BLaER1 treated with 17β-estradiol and CSF1 and Interleukin-3, amounts not matched to agents 10 nM and 100 nM (cell line): ENCODE results near the gene RAB30.
"Not testable (repeated sequence)": the region's sequence is repeated elsewhere in the genome, so short reads cannot be mapped to it uniquely, and the experiment has no call there.

ENCODE experiments used
- H3K27ac ChIP-seq, 11 experiments: shearing (Covaris generic); formaldehyde crosslinking; 2 replicates each; pipeline ENCODE4 v1.8.1; 2022
- H3K27me3 ChIP-seq, 11 experiments: shearing (Covaris generic); formaldehyde crosslinking; 2 replicates each; pipeline ENCODE4 v1.8.1; 2022
- H3K36me3 ChIP-seq, 11 experiments: shearing (Covaris generic); formaldehyde crosslinking; 2 replicates each; pipeline ENCODE4 v1.8.1; 2022
- H3K4me1 ChIP-seq, 10 experiments: shearing (Covaris generic); formaldehyde crosslinking; 2 replicates each; pipeline ENCODE4 v1.8.1; 2022
- H3K4me2 ChIP-seq, 11 experiments: shearing (Covaris generic); formaldehyde crosslinking; 2 replicates each; pipeline ENCODE4 v1.8.1; 2022
- H3K4me3 ChIP-seq, 10 experiments: shearing (Covaris generic); formaldehyde crosslinking; 2 replicates each; pipeline ENCODE4 v1.8.1; 2022
- H3K9ac ChIP-seq, 11 experiments: shearing (Covaris generic); formaldehyde crosslinking; 2 replicates each; pipeline ENCODE4 v1.8.1; 2022
- H3K9me3 ChIP-seq, 11 experiments: shearing (Covaris generic); formaldehyde crosslinking; replicated peaks in 1 of 11; 2 replicates each; pipeline ENCODE4 v1.8.1; 2022
- H4K20me1 ChIP-seq, 11 experiments: shearing (Covaris generic); formaldehyde crosslinking; 2 replicates each; pipeline ENCODE4 v1.8.1; 2022
- Cebpa-rat ChIP-seq, 11 experiments: shearing (Covaris generic); IDR thresholded peaks; 2 replicates each; pipeline ENCODE4 v1.8.1; 2022

The RAB30 gene

DNA sequence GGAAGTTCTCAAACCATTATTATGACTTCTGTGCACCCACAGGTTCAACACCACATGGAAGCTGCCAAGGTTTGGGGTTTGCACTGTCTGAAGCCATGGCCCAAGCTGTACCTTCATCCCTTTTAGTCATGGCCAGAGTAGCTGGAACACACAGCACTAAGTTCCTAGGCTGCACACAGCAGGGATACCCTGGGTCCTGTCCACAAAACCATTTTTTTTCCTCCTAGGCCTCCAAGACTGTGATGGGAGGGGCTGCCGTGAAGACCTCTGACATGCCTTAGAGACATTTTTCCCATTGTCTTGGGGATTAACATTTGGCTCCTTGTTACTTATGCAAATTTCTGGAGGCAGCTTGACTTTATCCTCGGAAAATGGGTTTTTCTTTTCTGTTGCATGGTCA lies 127.5 kb downstream of the RAB30 start:
- no peaks in the 10 kb centered on the region for H3K4me1 ChIP-seq
- H3K4me3 ChIP-seq: no peak overlapping the region
- no peak overlapping the region for H3K27ac ChIP-seq
- no peak overlapping the region for H3K4me2 ChIP-seq
- TF ChIP-seq Cebpa-rat (IDR thresholded peaks at IDR 0.05): no peak
- no peaks in the 10 kb centered on the region for H3K27me3 ChIP-seq
- no peaks in the 10 kb centered on the region for H3K36me3 ChIP-seq
- H4K20me1 ChIP-seq: no peaks in the 10 kb centered on the region
- H3K9ac ChIP-seq: no peak overlapping the region
- H3K9me3 ChIP-seq: peaks cover 0 to 20% (median 6%) of the 10 kb centered on the region in 11 experiments; a peak in 7 of 22 replicates

DNA sequence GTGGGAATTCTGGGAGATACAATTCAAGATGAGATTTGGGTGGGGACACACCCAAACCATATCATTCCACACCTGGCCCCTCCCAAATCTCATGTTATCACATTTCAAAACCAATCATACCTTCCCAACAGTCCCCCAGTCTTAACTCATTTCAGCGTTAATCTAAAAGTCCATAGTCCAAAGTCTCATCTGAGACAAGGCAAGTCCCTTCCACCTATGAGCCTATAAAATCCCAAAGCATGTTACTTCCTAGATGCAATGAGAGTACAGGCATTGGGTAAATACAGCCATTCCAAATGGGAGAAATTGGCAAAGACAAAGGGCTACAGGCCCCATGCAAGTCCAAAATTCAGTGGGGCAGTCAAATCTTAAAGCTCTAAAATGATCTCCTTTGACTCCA lies 128.3 kb downstream of the RAB30 start:
- H3K4me3 ChIP-seq, H3K36me3 ChIP-seq, H3K4me2 ChIP-seq, H4K20me1 ChIP-seq, H3K27ac ChIP-seq, H3K27me3 ChIP-seq, H3K9ac ChIP-seq, H3K4me1 ChIP-seq: not testable (repeated sequence)
- peaks cover 0 to 20% (median 6%) of the 10 kb centered on the region in 11 experiments; a peak in 7 of 22 replicates for H3K9me3 ChIP-seq

- H4K20me1 ChIP-seq: no peaks in the 10 kb centered on the region
- H3K27me3 ChIP-seq: no peaks in the 10 kb centered on the region
- H3K36me3 ChIP-seq: 0 out of 22 replicates have a peak, but pooled peaks cover 0 to 1% (median 0%) of the 10 kb centered on the region in 11 experiments
- TF ChIP-seq Cebpa-rat (IDR thresholded peaks at IDR 0.05): no peak
- no peak overlapping the region for H3K9ac ChIP-seq
- no peaks in the 10 kb centered on the region for H3K4me1 ChIP-seq
- no peak overlapping the region for H3K27ac ChIP-seq
- peaks cover 0 to 20% (median 6%) of the 10 kb centered on the region in 11 experiments; a peak in 7 of 22 replicates for H3K9me3 ChIP-seq
- no peak overlapping the region for H3K4me3 ChIP-seq
- H3K4me2 ChIP-seq: no peak overlapping the region
These were observed 129.3 kb downstream of the RAB30 start for GRCh38 chr11:82942376-82942775.

DNA sequence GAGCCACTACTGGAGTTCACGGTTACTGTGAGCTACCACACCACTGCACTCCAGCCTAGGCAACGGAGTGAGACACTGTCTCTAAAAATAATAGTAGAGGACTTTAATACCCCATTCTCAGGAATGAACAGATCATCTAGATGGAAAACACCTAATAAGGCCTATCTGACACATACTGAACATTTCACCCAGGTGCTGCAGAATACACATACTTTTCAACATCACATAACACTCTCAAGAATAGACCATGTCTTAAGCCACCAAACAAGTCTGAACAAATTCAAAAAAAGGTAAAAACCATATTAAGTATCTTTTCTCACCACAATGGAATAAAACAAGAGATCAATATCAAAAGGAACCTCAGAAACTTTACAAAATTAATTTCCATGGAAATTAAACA lies 132.2 kb downstream of the RAB30 start:
- no peak overlapping the region for H3K4me3 ChIP-seq
- no peaks in the 10 kb centered on the region for H4K20me1 ChIP-seq
- no peak overlapping the region for H3K4me2 ChIP-seq
- no peaks in the 10 kb centered on the region for H3K4me1 ChIP-seq
- TF ChIP-seq Cebpa-rat (IDR thresholded peaks at IDR 0.05): no peak
- no peak overlapping the region for H3K27ac ChIP-seq
- H3K9ac ChIP-seq: no peak overlapping the region
- H3K9me3 ChIP-seq: peaks cover 0 to 14% (median 6%) of the 10 kb centered on the region in 11 experiments; a peak in 6 of 22 replicates
- H3K36me3 ChIP-seq: peaks cover 0 to 20% (median 9%) of the 10 kb centered on the region in 11 experiments; a peak in 12 of 22 replicates
- no peaks in the 10 kb centered on the region for H3K27me3 ChIP-seq

GRCh38 chr11:82937554-82937953 lies 134.1 kb downstream of the RAB30 start:
- TF ChIP-seq Cebpa-rat (IDR thresholded peaks at IDR 0.05): no peak
- H3K9ac ChIP-seq: no peak overlapping the region
- peaks cover 0 to 5% (median 3%) of the 10 kb centered on the region in 11 experiments; a peak in 6 of 22 replicates for H3K9me3 ChIP-seq
- no peak overlapping the region for H3K27ac ChIP-seq
- H3K4me2 ChIP-seq: no peak overlapping the region
- H3K4me3 ChIP-seq: no peak overlapping the region
- H4K20me1 ChIP-seq: no peaks in the 10 kb centered on the region
- peaks cover under 1 to 39% (median 27%) of the 10 kb centered on the region in 11 experiments; a peak in 21 of 22 replicates for H3K36me3 ChIP-seq
- no peaks in the 10 kb centered on the region for H3K27me3 ChIP-seq
- no peaks in the 10 kb centered on the region for H3K4me1 ChIP-seq

DNA sequence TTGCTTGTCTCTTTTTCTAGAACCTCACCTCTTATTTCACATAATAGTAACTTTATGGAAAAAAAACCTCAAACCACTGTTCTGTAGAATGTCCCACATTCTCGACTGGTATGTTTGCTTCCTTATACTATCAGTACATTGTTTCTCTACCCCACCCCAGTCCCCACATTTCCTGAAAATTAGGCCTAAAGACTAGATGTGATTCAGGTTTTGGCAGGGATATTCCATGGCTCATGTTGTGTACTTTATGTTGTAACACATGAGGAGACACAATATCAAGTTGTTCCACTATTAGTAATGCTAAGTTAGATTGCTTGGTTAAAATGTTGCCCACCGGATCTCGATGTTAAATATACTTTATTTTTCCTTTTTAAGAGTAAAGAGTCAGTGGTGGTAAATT lies 135.4 kb downstream of the RAB30 start:
- TF ChIP-seq Cebpa-rat (IDR thresholded peaks at IDR 0.05): no peak
- no peaks in the 10 kb centered on the region for H3K4me1 ChIP-seq
- no peaks in the 10 kb centered on the region for H4K20me1 ChIP-seq
- no peak overlapping the region for H3K4me3 ChIP-seq
- H3K9ac ChIP-seq: no peak overlapping the region
- H3K27ac ChIP-seq: no peak overlapping the region
- H3K4me2 ChIP-seq: no peak overlapping the region
- peaks cover 5 to 52% (median 40%) of the 10 kb centered on the region in 11 experiments; a peak in 21 of 22 replicates for H3K36me3 ChIP-seq
- H3K27me3 ChIP-seq: no peaks in the 10 kb centered on the region
- no peaks in the 10 kb centered on the region for H3K9me3 ChIP-seq

DNA sequence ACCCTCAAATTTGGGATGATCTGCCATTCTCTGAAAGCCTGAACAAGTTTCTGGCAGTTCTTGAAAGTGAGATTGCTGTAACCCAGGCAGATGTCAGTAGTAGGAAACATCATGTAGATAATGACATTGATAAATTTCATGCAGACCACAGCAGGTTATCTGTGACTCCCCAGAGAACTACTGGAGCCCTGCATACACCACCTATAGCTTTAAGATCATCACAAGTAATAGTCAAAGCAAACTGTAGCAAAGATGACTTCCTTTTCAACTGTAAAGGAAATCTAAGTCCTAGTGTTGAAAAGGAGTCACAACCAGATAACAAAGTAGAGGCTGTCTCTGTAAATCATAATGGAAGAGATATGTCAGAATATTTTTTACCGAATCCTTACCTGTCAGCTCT lies 139.1 kb downstream of the RAB30 start:
- no peak overlapping the region for H3K4me2 ChIP-seq

DNA sequence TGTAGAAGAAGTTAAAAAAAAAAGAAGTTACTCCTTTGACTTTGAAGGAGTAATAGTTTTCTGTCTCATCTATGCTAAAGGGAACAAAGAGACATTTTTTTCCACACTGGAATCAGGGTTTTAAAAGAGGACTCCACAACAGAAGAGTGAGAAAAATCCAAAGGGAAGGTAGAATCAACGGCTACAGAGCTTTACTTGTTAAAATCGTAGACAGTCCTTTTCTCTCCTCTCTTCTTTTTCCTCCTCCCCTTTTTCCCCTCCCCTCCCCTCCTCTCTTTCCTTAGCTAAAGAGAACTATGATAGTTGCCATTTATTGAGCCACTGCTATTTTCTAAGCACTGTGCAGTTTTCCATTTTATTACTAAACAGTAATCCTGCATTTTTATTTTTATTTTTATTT lies 141.0 kb downstream of the RAB30 start:
- Histone ChIP-seq H4K20me1 (no peaks in the 10 kb centered on the region), H3K36me3 (peaks cover 5 to 70% (median 48%) of the 10 kb centered on the region in 11 experiments; a peak in 21 of 22 replicates), H3K4me2 (no peak overlapping the region), H3K27ac (no peak overlapping the region), H3K9me3 (no peaks in the 10 kb centered on the region), H3K9ac (no peak overlapping the region), H3K4me3 (no peak overlapping the region), H3K4me1 (peaks cover 0 to 7% (median 0%) of the 10 kb centered on the region in 10 experiments; a peak in 3 of 20 replicates), H3K27me3 (no peaks in the 10 kb centered on the region)
- TF ChIP-seq Cebpa-rat (IDR thresholded peaks at IDR 0.05): no peak

More for the DNA sequence above, 139.1 kb downstream of the RAB30 start:
- Histone ChIP-seq H3K4me1 (peaks cover 0 to 7% (median 0%) of the 10 kb centered on the region in 10 experiments; a peak in 3 of 20 replicates), H3K4me3 (no peak overlapping the region), H3K27ac (no peak overlapping the region), H3K9ac (no peak overlapping the region), H3K27me3 (no peaks in the 10 kb centered on the region), H4K20me1 (no peaks in the 10 kb centered on the region), H3K9me3 (no peaks in the 10 kb centered on the region), H3K36me3 (peaks cover 5 to 66% (median 43%) of the 10 kb centered on the region in 11 experiments; a peak in 21 of 22 replicates)
- TF ChIP-seq Cebpa-rat (IDR thresholded peaks at IDR 0.05): no peak

DNA sequence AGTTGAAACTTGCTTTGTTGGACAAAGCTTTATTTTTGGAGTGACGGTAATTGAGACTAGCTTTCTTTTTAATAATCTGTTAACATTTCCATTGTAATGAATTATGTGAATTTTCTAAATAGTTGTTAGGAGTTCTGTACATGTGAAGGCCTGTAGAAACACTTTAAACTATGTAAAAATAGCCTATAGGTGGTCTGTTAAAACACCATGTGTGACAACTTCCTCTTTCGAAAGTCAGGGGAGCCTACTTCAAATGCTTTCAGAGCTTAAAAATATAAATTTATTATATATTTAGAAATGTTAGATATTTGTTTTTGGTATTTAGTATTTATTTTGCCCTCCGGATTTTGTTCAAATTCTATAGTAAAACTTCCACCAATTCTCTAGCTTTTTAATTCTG lies 141.5 kb downstream of the RAB30 start:
- Histone ChIP-seq H3K4me2 (no peak overlapping the region), H4K20me1 (no peaks in the 10 kb centered on the region), H3K27ac (no peak overlapping the region), H3K27me3 (no peaks in the 10 kb centered on the region), H3K36me3 (peaks cover 5 to 70% (median 47%) of the 10 kb centered on the region in 11 experiments; a peak in 21 of 22 replicates), H3K4me1 (peaks cover 0 to 7% (median 0%) of the 10 kb centered on the region in 10 experiments; a peak in 3 of 20 replicates), H3K4me3 (no peak overlapping the region), H3K9ac (no peak overlapping the region), H3K9me3 (no peaks in the 10 kb centered on the region)
- TF ChIP-seq Cebpa-rat (IDR thresholded peaks at IDR 0.05): no peak

DNA sequence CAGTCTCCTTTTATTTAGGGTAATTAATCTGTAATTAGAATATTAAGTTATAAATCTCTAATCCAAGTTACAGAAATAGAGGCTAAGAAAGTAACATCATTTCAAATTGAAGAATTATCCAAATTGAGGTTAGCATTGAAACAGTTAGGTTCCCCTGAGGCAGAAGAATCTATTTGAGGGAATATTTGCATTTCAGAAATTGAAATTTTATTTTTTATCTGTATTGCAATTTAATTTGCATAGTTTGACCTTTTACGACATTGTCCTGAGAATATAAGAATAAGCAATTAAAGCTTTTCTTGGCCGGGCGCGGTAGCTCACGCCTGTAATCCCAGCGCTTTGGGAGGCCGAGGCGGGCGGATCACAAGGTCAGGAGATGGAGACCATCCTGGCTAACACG lies 142.6 kb downstream of the RAB30 start:
- H3K4me1 ChIP-seq: peaks cover 0 to 7% (median 0%) of the 10 kb centered on the region in 10 experiments; a peak in 3 of 20 replicates
- no peaks in the 10 kb centered on the region for H3K27me3 ChIP-seq
- no peak overlapping the region for H3K4me3 ChIP-seq
- H3K36me3 ChIP-seq: peaks cover 5 to 70% (median 44%) of the 10 kb centered on the region in 11 experiments; a peak in 21 of 22 replicates
- H3K27ac ChIP-seq: no peak overlapping the region
- no peaks in the 10 kb centered on the region for H3K9me3 ChIP-seq
- no peak for TF ChIP-seq Cebpa-rat (IDR thresholded peaks at IDR 0.05)
- no peak overlapping the region for H3K4me2 ChIP-seq
- no peak overlapping the region for H3K9ac ChIP-seq
- no peaks in the 10 kb centered on the region for H4K20me1 ChIP-seq
